Suppressor macrophage treated with lipopolysaccharide for 1 hour (primary cell): ENCODE measurements around the gene COTL1.

Source experiments
- DNase-seq, 3 donors: peaks; one replicate each; pipeline ENCODE4 v3.0.0-alpha.2; 2020 to 2022

Gene COTL1

DNA sequence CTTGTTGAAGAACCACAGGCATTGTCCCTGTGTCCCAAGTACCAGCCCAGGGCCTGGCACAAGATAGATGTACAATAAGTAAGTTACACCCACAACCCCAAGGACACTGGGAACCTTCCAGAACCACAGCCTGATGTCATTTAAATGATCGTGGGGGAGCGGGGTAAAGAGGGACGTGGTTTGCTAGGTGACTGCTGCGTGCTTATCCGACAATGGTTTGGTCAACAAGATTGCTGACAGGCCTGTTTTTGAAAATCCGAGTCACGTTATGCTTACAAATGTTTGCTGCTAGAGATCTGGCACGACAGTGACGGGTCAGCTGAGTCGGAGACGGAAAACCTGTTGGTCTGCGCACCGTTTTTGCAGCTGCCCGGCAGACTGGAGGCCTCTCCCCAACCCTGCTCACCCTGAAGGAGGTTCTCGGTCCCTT lies 22.8 kb downstream of the COTL1 start:
- DNase-seq: peak in 2 of 3 donors; percentile 32 to 38

DNA sequence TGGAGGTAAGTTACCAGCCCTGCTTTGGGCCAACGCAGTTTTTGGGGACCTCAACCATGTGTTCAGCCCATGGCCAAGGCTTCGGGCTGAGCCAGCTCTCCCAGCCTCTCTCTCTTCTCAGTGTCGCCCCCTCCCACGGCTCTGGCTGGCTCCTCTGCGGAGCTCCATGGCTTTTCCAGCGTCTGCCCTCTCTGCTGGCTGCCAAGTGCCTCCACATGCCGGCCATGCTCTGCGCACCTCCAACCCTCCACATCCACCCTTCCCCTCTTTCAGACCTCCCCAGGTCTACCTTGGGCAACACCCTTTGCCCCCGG lies 23.2 kb downstream of the COTL1 start:
- DNase-seq: no peak

- peak; percentile 42 to 51 (median 50) for DNase-seq
These were observed 23.8 kb downstream of the COTL1 start for GRCh38 chr16:84593825-84594724.

- DNase-seq: no peak
These were observed 25.2 kb downstream of the COTL1 start for GRCh38 chr16:84592718-84593117.

DNA sequence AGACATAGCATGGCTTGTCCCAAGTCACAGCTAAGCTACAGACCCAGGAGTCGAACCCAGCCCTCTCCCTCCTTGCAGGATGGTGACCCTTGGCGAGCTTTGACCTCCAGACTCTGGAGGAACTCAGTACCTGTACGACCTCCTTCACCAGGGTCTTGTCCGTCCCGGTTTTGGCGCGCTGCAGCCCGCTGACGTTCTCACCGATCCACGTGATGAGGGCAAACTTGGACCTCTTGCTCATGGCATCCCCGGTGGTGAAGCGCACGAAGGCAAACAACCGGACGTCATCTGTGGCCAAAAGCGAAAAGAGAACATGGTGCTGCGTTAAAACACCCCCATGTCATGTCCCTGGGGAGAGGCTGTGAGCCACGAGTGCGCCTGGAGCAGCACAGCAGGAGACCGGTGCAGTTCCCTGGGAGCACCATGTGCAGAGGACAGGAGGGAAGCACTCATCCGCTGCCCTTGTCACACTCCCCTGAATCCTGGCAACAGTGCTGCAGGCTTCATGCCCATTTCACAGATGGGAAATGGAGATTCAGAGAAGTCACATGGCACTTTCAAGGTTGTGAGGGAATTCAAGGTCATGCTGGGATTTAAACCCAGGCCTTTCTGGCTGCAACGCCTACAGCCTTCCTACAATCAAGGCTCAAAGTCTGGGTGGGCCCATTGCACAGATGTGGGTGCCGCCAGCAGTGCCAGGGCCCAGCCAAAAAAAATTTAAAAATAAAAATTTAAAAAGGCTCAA lies 27.7 kb downstream of the COTL1 start:
- no peak for DNase-seq

DNA sequence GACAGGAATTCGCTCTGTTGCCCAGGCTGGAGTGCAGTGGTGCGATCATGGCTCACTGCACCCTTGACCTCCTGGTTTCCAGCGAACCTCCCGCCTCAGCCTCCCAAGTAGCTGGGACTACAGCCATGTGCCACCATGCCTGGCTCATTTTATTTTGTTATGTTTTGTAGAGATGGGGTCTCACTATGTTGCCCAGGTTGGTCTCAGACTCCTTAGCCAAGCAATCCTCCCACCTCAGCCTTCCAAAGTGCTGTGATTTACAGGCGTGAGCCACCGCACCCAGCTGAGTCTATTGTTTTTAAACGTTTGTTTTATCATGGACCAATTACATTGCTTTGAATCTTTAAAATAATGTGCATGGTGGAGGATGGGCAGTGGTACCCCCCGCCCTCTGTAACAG lies 28.9 kb downstream of the COTL1 start:
- DNase-seq: no peak

GRCh38 chr16:84585886-84586285 lies 32.0 kb downstream of the COTL1 start:
- peak; percentile 29 to 59 (median 43) for DNase-seq

DNA sequence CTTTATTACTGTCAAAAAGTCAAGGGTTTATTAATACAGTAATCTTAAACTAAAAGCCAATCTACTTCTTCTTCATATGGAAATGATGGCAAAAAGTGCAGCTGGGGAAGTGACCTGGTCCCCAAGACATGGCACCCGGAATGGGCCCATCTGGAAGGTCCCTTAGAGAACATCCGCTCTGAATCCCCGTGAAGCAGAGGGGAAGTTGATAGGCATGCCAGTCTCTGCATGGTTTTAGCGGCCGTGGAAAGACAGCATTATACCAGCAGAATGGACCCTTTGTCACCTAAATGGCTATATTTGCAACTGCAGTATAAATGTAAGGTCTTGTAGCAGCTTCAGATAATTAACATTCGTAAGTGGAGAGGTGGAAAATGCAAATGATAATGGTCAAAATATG lies 32.4 kb downstream of the COTL1 start:
- peak; percentile 60 to 74 (median 62) for DNase-seq

- DNase-seq: no peak
These were observed 33.2 kb downstream of the COTL1 start for GRCh38 chr16:84584678-84585077.

GRCh38 chr16:84583995-84584394 lies 33.9 kb downstream of the COTL1 start:
- no peak for DNase-seq

- no peak for DNase-seq
These were observed 34.8 kb downstream of the COTL1 start for GRCh38 chr16:84582958-84583516.

- no peak for DNase-seq
These were observed 36.7 kb downstream of the COTL1 start for GRCh38 chr16:84581158-84581557.

- DNase-seq: no peak
These were observed 37.9 kb downstream of the COTL1 start for GRCh38 chr16:84579936-84580335.

- DNase-seq: no peak
These were observed 39.2 kb downstream of the COTL1 start for GRCh38 chr16:84578538-84579126.

GRCh38 chr16:84577034-84577803 lies 40.7 kb downstream of the COTL1 start:
- no peak for DNase-seq

DNA sequence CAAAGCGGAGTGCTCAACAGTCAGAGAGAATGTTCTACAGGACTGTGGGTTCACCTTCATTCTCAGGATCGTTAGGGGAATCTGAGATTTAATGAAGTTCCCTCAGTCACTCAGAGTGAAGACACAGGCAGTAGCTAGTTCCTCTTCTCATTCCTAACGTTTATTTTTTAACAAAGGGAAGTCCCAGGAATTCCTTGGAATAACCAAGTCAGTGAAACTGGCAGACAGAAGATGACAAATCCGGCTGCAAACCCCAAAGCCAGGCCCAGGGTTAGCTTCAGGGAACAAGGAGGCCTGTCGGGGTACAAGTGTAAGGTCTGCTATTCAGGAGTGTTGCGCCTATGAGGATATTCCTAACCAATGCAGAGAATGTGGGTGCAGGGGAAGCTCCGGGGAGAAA lies 42.0 kb downstream of the COTL1 start:
- DNase-seq: peak; percentile 75 to 80 (median 79)

DNA sequence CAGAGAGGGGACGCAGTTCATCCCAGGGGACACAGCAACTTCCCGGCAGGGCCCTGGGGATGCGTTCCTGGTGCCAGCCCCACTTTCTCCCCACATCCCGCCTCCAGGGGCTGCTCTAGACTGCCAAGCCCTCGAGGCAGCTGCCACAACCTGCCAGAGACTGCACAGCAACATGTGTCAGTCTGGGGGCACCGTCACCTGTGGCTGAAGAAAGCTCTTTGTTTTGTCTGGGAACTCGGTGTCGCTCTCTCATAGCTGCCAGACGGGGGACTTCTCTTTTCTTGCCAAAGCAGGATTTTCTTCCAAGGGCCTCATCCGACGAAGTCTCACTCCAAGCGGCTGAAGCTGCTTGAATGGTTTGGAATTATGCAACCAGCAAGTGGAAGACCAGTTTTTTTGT lies 43.7 kb downstream of the COTL1 start:
- DNase-seq: no peak

DNA sequence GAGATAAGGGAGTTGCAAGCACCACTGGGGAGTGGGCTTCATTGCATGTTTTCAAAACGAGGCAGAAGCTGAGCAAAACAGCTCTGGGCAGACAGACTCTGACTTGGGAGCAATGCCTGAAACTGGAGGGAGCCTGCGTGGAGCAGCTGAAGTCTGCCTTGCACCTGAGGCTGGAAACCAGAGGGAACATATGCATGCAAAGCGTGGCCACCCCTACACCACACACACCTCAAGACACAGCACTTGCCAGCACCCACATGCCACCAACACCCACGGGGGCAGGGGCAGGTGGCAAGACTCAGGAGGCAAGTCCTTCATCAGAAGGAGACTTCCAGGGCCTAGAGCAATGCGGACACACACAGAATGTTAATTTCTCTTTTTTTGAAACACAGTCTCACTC lies 45.8 kb downstream of the COTL1 start:
- no peak for DNase-seq

GRCh38 chr16:84571506-84571905 lies 46.4 kb downstream of the COTL1 start:
- DNase-seq: no peak

- no peak for DNase-seq
These were observed 47.0 kb downstream of the COTL1 start for GRCh38 chr16:84570739-84571403.

DNA sequence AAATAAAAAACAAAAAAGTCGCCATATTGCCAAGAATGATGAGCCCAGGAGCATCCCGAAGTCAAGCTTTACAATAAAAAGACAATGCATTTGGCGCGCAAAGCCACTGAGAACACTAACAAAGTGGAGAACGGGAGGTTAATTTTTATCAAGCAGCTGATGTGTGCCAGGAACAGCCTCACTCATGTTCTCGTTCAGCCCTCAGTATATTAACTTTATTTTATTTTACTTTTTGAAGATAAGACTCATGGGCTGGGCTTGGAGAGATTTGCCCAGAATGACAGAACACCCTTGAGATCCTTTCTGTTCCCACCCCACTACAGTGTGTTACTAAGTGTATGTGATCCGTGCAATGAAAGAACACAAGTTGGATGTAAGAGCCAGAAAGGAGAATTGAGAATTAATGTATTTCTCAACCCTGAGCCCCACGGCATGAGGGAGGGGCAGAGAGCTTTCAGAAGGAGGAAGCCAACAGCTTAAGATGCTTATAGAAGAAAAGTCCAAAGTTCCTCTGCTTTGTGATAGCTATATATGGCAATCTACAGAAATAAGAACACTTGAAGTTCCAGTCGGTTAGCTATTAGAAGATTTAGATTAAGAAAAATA lies 48.4 kb downstream of the COTL1 start:
- DNase-seq: peak; percentile 84 to 91 (median 89)

- DNase-seq: no peak
These were observed 49.8 kb downstream of the COTL1 start for GRCh38 chr16:84568066-84568465.
